Activated T-cell treated with anti-CD3 and anti-CD28 coated beads, Interleukin-2, amount 50 U/mL, for 72 hours (primary cell): ENCODE measurements around the gene SAFB2. TPM values are rescaled to one million over a fixed set of nuclear protein-coding genes. Genes with fewer than 3 reads are reported as not detected.

Source experiments
- ATAC-seq, 2 donors: fragments of 150-1000 bp; cut with Tn5 transposase; replicated peaks in 1 of 2; 2 replicates each; pipeline ENCODE4 v1.10.0; 2021; ENCODE audit warnings: moderate library complexity in 2 of 2, mild to moderate bottlenecking in 1 of 2
- DNase-seq, 2 donors: peaks; one replicate each; pipeline ENCODE4 v3.0.0; 2021 to 2022; ENCODE audit warnings: mixed read lengths in 1 of 2
- H3K27ac Mint-ChIP-seq: one replicate; pipeline ENCODE4 v1.8.0; 2022; ENCODE audit warnings: mild to moderate bottlenecking, moderate library complexity, mixed read lengths
- H3K27me3 Mint-ChIP-seq: one replicate; pipeline ENCODE4 v1.8.0; 2022; ENCODE audit warnings: low read depth, mixed read lengths
- H3K36me3 Mint-ChIP-seq, 2 donors: one replicate each; pipeline ENCODE4 v1.8.0; 2022; ENCODE audit warnings: mixed read lengths in 2 of 2, mild to moderate bottlenecking in 1 of 2; ENCODE audit not compliant: insufficient read depth in 2 of 2
- H3K4me1 Mint-ChIP-seq: one replicate; pipeline ENCODE4 v1.8.0; 2022; ENCODE audit warnings: low read depth, mixed read lengths
- H3K4me3 Mint-ChIP-seq, 2 donors: one replicate each; pipeline ENCODE4 v1.8.0; 2022; ENCODE audit warnings: mild to moderate bottlenecking in 2 of 2, mixed read lengths in 2 of 2, moderate library complexity in 2 of 2
- H3K9me3 Mint-ChIP-seq, 2 donors: one replicate each; pipeline ENCODE4 v1.8.0; 2022; ENCODE audit warnings: mixed read lengths in 2 of 2
- total RNA-seq, 2 donors: library from RNA; stranded (reverse); gene quantifications; one replicate each; pipeline ENCODE4 v1.2.3, GENCODE V29; 2022

The SAFB2 gene
- total RNA-seq, result 100 to 1,000 TPM in 1 of 2 donors, 10 to 100 TPM in 1; 83.2 to 106 TPM

DNA sequence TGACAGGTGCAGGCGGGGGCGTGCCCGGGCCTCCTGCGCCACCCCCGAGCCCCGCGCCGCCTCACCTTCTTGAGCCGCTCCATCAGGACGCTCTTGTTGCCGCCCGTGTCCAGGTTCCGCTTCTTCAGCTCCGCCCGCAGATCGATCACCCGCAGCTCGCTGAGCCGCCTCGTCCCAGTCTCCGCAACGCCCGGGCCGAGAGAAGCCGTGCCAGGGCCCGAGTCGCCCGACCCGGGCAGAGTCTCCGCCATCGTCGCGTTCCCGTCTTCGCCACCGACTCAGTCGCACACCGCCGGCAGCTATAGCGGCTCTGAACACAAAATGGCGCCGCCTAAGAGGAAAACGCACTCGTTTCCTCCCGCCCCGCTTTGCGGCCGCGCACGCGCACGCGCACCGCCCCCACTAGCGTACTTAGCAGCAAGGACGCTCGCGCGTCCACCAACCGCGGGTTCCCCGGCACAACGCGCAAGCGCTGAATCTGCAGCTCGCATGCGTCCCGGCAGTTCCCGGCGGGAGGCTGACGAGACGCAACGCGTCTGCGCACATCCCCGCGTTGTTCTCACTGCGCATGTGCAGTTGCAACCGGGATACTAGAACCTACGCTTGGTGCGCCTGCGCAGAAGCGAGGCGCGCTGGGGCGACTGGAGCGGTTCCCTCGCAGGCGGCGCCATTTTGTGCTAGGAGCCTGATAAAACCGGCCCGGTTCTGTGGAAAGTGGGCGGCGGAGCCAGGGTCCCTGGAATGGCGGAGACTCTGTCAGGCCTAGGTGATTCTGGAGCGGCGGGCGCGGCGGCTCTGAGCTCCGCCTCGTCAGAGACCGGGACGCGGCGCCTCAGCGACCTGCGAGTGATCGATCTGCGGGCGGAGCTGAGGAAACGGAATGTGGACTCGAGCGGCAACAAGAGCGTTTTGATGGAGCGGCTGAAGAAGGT, at the start of gene SAFB2, which contains the start of gene SAFB:
Gene SAFB2, minus strand, starts transcription at position 312 of the 932 bp plus-strand sequence. Its CDS starts 61 bp downstream, at position 251.
Gene SAFB, plus strand, starts transcription at position 619 of the 932 bp plus-strand sequence. Its CDS starts 123 bp downstream, at position 742.
- Mint-ChIP-seq H3K4me1 (peaks cover 67% of the 10 kb centered on the region), H3K36me3 (peaks cover 35 to 49% of the 10 kb centered on the region in 2 donors), H3K9me3 (no peaks in the 10 kb centered on the region), H3K27ac (peak within 1 kb of the TSS; percentile 100), H3K4me3 (peak within 1 kb of the TSS; percentile 100), H3K27me3 (no peaks in the 10 kb centered on the region)
- DNase-seq (peak; percentile 99 to 100), ATAC-seq (peak; percentile 91)

DNA sequence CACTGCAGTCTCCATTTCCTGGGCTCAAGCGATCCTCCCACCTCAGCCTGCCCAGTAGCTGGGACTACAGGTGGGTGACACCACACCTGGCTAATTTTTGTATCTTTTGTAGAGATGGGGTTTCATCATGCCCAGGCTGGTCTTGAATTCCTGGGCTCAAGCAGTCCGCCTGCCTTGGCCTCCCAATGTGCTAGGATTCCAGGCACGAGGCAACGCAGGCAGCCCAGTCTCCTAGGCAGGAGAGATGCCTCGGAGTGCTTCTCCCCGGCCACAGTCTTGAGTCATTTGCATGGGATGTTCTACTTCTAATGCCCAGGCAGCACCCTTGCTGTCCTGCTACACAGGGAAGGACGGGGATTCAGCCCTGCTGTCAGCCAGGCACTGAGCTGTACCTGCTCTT, 49.0 kb upstream of the SAFB2 start:
- no peak for ATAC-seq
- H3K27ac Mint-ChIP-seq, result no peak overlapping the region
- H3K36me3 Mint-ChIP-seq, result peaks cover 7 to 16% of the 10 kb centered on the region in 2 donors
- H3K4me1 Mint-ChIP-seq, result no peaks in the 10 kb centered on the region
- H3K27me3 Mint-ChIP-seq, result no peaks in the 10 kb centered on the region
- peaks cover 2 to 4% of the 10 kb centered on the region in 2 donors for H3K9me3 Mint-ChIP-seq
- H3K4me3 Mint-ChIP-seq, result no peak overlapping the region
- no peak for DNase-seq

DNA sequence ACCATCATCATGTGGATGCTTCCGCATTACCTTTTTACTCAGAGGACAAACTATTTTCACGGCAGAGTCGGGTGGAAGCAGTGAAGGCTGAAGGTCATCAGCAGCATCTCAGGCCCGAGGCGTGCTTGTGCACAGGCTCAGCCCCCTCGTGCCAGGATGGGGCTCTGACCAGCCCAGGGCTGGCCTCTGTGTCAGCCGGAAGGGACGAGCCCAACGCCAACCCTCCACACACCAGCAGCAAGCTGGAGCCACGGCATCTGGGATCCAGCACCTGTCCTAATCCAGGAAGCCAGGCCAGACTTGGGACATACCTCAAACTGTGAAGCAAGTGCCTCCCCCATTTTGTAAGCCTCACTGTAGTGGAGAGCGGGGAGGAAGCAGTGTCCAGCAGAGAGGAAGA, 46.6 kb upstream of the SAFB2 start:
- DNase-seq, result no peak
- Mint-ChIP-seq H3K27ac (no peak overlapping the region), H3K4me1 (peaks cover 18% of the 10 kb centered on the region), H3K27me3 (no peaks in the 10 kb centered on the region), H3K36me3 (peaks cover 9 to 29% of the 10 kb centered on the region in 2 donors), H3K9me3 (peaks cover 2 to 4% of the 10 kb centered on the region in 2 donors), H3K4me3 (no peak overlapping the region)
- no peak for ATAC-seq

DNA sequence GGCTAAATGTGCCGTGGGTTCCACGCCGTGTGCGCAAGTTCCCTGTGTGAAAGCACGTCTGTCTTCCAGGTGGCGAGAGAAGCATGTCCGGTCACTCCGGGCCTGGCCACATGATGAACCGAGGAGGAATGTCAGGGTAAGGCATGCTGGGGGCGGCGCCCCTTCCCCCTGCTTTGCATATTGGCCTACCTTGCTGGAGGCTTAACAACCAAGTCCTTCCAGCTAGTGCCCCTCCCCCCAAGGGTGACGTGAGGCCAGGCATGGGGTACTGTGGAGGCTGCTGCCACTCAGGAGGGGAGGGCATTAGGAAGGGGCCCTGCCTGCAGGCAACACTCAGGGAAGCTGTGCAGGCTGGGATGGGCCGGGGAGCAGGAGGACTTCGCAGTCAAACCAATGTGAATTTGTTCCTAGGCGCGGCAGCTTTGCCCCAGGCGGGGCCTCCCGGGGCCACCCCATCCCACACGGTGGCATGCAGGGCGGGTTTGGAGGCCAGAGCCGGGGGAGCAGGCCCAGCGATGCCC, 45.2 kb upstream of the SAFB2 start:
- no peak overlapping the region for H3K27ac Mint-ChIP-seq
- no peaks in the 10 kb centered on the region for H3K9me3 Mint-ChIP-seq
- H3K36me3 Mint-ChIP-seq, result peaks cover 9 to 28% of the 10 kb centered on the region in 2 donors
- DNase-seq (no peak), ATAC-seq (no peak)
- no peak overlapping the region for H3K4me3 Mint-ChIP-seq
- no peaks in the 10 kb centered on the region for H3K27me3 Mint-ChIP-seq
- H3K4me1 Mint-ChIP-seq, result peaks cover 18% of the 10 kb centered on the region

DNA sequence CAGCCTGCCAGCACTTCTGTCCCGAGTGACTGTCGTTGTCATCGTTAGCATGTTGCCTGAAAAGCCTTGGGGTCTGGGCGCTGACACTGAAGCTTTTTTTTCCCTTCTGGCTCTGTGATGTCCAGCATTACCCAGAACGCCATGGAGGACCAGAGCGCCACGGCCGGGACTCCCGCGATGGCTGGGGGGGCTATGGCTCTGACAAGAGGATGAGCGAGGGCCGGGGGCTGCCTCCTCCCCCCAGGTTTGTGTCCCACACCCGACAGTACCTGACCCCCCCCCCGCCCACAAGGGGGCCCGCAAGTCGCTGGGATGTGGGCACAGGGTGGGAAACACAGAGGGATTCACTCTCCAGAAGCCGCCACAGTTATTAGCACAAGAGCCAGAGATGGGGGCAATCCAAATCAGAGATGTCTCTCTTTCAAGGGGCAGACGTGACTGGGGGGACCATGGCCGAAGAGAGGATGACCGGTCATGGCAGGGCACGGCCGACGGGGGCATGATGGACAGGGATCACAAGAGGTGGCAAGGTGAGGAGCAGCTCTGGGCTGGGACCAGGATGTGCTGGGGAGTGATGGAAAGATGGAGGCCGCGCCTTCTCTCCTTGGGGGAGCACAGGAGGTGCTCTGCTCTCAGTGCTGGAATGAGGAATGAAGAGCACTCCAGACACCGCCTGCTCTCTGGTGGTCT, 44.5 kb upstream of the SAFB2 start:
- Mint-ChIP-seq H3K9me3 (no peaks in the 10 kb centered on the region), H3K27ac (peak overlapping the region; percentile 4)

DNA sequence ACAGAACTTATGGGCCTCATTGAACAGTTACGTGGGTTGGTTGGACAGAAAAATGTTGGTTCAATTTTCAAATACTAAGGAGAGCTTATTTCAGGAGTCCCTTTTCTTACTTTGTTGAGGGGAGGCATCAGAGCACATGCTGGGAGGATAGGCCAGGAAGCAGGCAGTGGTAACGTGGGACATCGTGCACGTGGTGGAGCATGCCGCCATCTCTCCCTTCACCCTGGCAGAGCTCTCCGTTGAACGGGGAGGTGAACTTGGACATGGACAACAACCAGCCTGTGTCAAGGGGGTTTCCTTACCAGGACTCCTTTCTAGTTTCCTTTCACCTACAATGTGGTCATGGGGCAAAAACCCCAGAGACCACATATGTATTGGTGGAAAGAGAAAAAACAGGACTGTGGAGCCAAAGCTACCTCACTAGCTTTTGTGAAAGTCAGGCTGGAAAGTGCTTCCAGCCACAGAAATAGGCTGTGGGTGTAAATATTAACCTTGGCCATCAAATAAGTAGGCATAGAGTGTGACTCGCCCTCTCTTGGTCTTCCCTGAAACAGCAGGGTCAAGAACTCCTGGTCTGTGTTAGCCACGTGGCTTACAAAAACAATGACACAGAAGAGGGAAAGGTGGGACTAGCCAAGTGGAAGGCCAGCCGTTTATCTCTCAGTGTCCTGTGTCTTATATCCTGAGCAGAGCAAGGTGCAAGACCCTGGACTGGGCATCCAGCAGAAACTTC, 43.4 kb upstream of the SAFB2 start:
- Mint-ChIP-seq H3K27me3 (no peaks in the 10 kb centered on the region), H3K27ac (peak overlapping the region; percentile 11), H3K36me3 (peaks cover 9 to 32% of the 10 kb centered on the region in 2 donors), H3K4me1 (peaks cover 18% of the 10 kb centered on the region), H3K4me3 (no peak overlapping the region), H3K9me3 (no peaks in the 10 kb centered on the region)
- peak; percentile 54 to 70 for ATAC-seq
- no peak for DNase-seq

More for the DNA sequence above, 44.5 kb upstream of the SAFB2 start:
- no peak for DNase-seq
- no peak for ATAC-seq
- H3K4me3 Mint-ChIP-seq, result no peak overlapping the region
- peaks cover 18% of the 10 kb centered on the region for H3K4me1 Mint-ChIP-seq
- H3K27me3 Mint-ChIP-seq, result no peaks in the 10 kb centered on the region
- H3K36me3 Mint-ChIP-seq, result peaks cover 9 to 28% of the 10 kb centered on the region in 2 donors

DNA sequence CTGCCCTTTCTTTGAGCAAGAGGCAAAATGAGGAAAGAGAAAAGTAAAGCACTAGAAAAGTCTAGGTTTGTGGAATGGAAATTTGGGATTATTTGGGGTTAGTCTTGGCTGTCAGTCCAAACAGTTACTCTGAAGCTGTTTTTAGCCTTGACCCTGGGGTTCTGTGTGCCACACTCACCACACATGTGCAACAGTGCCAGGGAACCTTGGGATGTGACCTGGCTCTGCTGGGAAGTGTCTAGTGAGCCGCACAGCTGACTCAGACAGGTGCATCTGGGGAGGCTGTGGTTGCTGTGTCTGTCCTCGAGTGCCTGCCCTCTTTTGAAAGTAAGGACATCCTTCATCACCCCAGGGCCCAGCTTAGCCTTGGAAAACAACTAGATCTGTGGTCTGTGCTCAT, 41.9 kb upstream of the SAFB2 start:
- Mint-ChIP-seq H3K36me3 (peaks cover 9 to 34% of the 10 kb centered on the region in 2 donors), H3K4me3 (no peak overlapping the region), H3K27me3 (no peaks in the 10 kb centered on the region), H3K4me1 (peaks cover 18% of the 10 kb centered on the region), H3K9me3 (no peaks in the 10 kb centered on the region), H3K27ac (no peak overlapping the region)
- ATAC-seq (no peak), DNase-seq (no peak)

DNA sequence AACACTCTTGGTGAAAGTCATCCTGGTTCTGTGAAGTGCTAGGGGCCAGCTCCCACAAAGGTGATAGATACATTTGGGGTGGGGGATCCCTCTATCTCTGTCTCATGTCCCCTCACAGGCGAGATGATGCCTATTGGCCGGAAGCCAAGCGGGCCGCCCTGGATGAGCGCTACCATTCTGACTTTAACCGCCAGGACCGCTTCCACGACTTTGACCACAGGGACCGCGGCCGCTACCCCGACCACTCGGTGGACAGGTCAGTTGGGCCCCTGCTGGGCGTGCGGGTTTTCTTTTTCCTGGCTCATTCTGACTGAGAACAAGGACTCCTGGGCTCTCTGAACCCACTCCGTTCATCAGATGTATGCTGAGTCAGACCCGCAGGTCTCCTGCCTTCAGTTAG, 41.3 kb upstream of the SAFB2 start:
- DNase-seq (no peak), ATAC-seq (no peak)
- H3K36me3 Mint-ChIP-seq, result peaks cover 9 to 30% of the 10 kb centered on the region in 2 donors
- no peaks in the 10 kb centered on the region for H3K27me3 Mint-ChIP-seq
- peaks cover 18% of the 10 kb centered on the region for H3K4me1 Mint-ChIP-seq
- H3K4me3 Mint-ChIP-seq, result no peak overlapping the region
- no peak overlapping the region for H3K27ac Mint-ChIP-seq
- H3K9me3 Mint-ChIP-seq, result no peaks in the 10 kb centered on the region

DNA sequence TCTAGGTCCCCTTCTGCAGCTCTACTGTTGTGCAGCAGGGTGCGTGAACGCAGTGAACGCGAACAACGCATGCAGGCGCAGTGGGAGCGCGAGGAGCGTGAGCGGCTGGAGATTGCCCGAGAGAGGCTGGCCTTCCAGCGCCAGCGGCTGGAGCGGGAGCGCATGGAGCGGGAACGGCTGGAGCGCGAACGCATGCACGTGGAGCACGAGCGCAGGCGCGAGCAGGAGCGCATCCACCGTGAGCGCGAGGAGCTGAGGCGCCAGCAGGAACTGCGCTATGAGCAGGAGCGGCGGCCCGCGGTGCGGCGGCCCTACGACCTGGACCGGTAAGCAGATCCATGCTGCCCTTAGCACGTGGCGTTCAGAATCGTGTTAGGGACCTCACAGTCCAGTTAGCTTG, 38.9 kb upstream of the SAFB2 start:
- no peak overlapping the region for H3K4me3 Mint-ChIP-seq
- H3K27ac Mint-ChIP-seq, result no peak overlapping the region
- ATAC-seq (no peak), DNase-seq (no peak)
- no peaks in the 10 kb centered on the region for H3K27me3 Mint-ChIP-seq
- H3K4me1 Mint-ChIP-seq, result peaks cover 18% of the 10 kb centered on the region
- H3K36me3 Mint-ChIP-seq, result peaks cover 11 to 33% of the 10 kb centered on the region in 2 donors
- H3K9me3 Mint-ChIP-seq, result no peaks in the 10 kb centered on the region

DNA sequence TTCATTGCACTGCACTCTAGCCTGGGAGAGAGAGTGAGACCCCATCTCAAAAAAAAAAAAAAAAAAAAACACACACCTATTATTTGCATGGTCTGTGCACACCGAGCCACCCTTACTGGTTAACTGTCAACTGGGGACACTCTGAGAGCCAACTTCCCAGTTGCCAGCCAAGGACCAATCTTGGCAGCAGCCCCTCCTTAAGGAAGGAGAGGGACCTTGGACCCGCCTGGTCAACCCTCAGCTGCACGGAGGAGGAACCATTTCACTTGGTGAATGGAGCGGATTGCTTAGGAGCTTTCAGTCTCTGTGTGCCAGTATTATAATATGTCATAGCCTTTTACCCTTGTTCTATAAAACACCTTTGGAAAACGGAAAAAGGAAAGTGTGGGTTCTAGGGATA, 32.8 kb upstream of the SAFB2 start:
- DNase-seq, result no peak
- H3K27me3 Mint-ChIP-seq, result no peaks in the 10 kb centered on the region
- no peaks in the 10 kb centered on the region for H3K4me1 Mint-ChIP-seq
- no peaks in the 10 kb centered on the region for H3K9me3 Mint-ChIP-seq
- no peak overlapping the region for H3K4me3 Mint-ChIP-seq
- peaks cover 14 to 41% of the 10 kb centered on the region in 2 donors for H3K36me3 Mint-ChIP-seq
- H3K27ac Mint-ChIP-seq, result no peak overlapping the region
- no peak for ATAC-seq

DNA sequence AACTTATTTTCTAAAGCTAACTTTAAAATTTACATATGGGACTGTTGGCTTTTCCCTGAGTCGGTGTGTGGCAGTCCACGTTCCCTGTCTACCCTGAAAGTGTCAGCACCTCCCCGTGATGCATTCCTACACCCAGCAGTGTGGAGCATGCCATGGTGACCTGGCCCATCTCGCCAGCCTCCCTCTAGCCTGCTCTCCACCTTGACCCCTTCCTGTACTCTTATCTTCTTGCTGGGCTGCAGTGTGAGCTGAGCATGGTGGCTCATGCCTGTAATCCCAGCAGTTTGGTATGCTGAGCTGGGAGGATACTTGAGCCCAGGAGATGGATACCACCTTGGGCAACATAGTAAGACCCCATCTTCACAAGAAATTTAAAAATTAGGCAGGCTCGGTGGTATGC, 32.4 kb upstream of the SAFB2 start:
- Mint-ChIP-seq H3K36me3 (peaks cover 14 to 42% of the 10 kb centered on the region in 2 donors), H3K27ac (no peak overlapping the region), H3K9me3 (no peaks in the 10 kb centered on the region), H3K4me1 (no peaks in the 10 kb centered on the region), H3K27me3 (no peaks in the 10 kb centered on the region), H3K4me3 (no peak overlapping the region)
- DNase-seq (no peak), ATAC-seq (no peak)

DNA sequence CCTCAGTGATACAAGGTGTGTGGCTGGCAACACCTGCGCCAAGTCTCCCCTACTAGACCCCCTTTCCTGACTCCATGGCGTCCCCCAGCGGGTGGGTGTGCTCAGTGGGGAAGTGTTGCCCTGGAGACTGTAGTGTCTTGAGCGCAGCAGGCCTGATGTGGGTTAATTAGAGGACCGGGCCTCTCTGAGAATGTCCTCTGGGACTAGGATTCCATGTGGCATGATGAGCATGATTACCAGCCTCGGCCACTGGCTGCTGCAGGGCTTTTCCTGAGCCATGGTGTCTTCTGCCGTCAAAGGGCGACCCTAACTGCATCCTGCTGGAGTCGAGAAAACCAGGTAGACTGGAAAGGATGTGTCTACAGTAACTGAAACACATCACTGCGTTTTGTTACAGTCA, 29.7 kb upstream of the SAFB2 start:
- H3K27me3 Mint-ChIP-seq, result no peaks in the 10 kb centered on the region
- no peaks in the 10 kb centered on the region for H3K9me3 Mint-ChIP-seq
- peaks cover 17 to 46% of the 10 kb centered on the region in 2 donors for H3K36me3 Mint-ChIP-seq
- no peaks in the 10 kb centered on the region for H3K4me1 Mint-ChIP-seq
- no peak for ATAC-seq
- H3K27ac Mint-ChIP-seq, result no peak overlapping the region
- no peak overlapping the region for H3K4me3 Mint-ChIP-seq
- no peak for DNase-seq
